ENCODE data around the gene CBLB.
A peak's percentile ranks its signal among the peaks of the same experiment; 100 is the strongest.

CBLB gene

DNA sequence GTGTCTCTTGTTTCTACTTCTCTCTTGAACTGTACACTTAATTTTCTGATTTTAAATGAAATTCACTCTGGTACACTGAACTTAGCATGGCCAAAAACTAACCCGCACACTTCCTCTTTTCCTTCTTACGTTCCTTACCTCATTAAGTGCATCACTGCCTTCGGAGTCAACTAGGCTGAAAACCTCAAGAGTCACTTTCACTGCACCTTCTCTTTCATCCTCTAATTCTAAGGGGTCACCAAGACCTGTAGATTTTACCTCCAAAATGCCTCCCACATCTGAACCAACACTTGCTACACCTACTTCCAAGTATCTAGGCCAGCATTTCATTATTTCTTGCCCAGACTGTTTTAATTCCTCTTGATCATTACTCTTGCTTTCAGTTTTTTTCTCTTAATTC is 6.6 kb downstream of the CBLB start:
- Histone ChIP-seq H3K27me3 (no peaks in the 10 kb centered on the region), H3K36me3 (peaks cover 0 to 18% (median 7%) of the 10 kb centered on the region in 3 donors), H3K9me3 (no peaks in the 10 kb centered on the region), H3K4me1 (peaks cover 0 to 80% (median 20%) of the 10 kb centered on the region in 4 donors), H3K27ac (no peak overlapping the region), H3K4me3 (no peak overlapping the region)
- no peak for DNase-seq
- TF ChIP-seq, protein P1, sequence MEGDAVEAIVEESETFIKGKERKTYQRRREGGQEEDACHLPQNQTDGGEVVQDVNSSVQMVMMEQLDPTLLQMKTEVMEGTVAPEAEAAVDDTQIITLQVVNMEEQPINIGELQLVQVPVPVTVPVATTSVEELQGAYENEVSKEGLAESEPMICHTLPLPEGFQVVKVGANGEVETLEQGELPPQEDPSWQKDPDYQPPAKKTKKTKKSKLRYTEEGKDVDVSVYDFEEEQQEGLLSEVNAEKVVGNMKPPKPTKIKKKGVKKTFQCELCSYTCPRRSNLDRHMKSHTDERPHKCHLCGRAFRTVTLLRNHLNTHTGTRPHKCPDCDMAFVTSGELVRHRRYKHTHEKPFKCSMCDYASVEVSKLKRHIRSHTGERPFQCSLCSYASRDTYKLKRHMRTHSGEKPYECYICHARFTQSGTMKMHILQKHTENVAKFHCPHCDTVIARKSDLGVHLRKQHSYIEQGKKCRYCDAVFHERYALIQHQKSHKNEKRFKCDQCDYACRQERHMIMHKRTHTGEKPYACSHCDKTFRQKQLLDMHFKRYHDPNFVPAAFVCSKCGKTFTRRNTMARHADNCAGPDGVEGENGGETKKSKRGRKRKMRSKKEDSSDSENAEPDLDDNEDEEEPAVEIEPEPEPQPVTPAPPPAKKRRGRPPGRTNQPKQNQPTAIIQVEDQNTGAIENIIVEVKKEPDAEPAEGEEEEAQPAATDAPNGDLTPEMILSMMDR (IDR thresholded peaks at IDR 0.05): no peak
- intact Hi-C loops (cut with DNase I; ENCODE audit: low total_unique reads): loop anchor here (10.0 kb wide), 1 partner anchor 127 kb away; no protein-coding TSS in a partner anchor

GRCh38 chr3:105860641-105861040 is 8.2 kb downstream of the CBLB start:
- TF ChIP-seq, protein P1 (IDR thresholded peaks at IDR 0.05): no peak
- Histone ChIP-seq H3K4me3 (no peak overlapping the region), H3K27me3 (no peaks in the 10 kb centered on the region), H3K36me3 (peaks cover 0 to 18% (median 7%) of the 10 kb centered on the region in 3 donors), H3K9me3 (no peaks in the 10 kb centered on the region), H3K4me1 (peaks cover 0 to 64% (median 15%) of the 10 kb centered on the region in 4 donors), H3K27ac (peak overlapping the region in 1 of 2 donors; percentile 39)
- no peak for DNase-seq
- intact Hi-C loops (cut with DNase I; ENCODE audit: low total_unique reads): loop anchor here (10.0 kb wide), 1 partner anchor 126 kb away; no protein-coding TSS in a partner anchor

- Histone ChIP-seq H3K27ac (no peak overlapping the region), H3K36me3 (peaks cover 0 to 30% (median 19%) of the 10 kb centered on the region in 3 donors)
These were observed 10.8 kb downstream of the CBLB start for GRCh38 chr3:105858017-105858416.

GRCh38 chr3:105857601-105858000 is 11.2 kb downstream of the CBLB start:
- Histone ChIP-seq H3K27me3 (no peaks in the 10 kb centered on the region), H3K4me1 (peaks cover 0 to 34% (median 8%) of the 10 kb centered on the region in 4 donors), H3K9me3 (no peaks in the 10 kb centered on the region), H3K27ac (no peak overlapping the region), H3K36me3 (peaks cover 0 to 35% (median 23%) of the 10 kb centered on the region in 3 donors), H3K4me3 (no peak overlapping the region)
- DNase-seq: no peak
- intact Hi-C loops (cut with DNase I; ENCODE audit: low total_unique reads): no loop called here
- TF ChIP-seq, protein P1 (IDR thresholded peaks at IDR 0.05): no peak

More at GRCh38 chr3:105858017-105858416, 10.8 kb downstream of the CBLB start:
- TF ChIP-seq, protein P1 (IDR thresholded peaks at IDR 0.05): no peak
- no peak for DNase-seq
- intact Hi-C loops (cut with DNase I; ENCODE audit: low total_unique reads): no loop called here
- no peak overlapping the region for H3K4me3 ChIP-seq
- peaks cover 0 to 38% (median 8%) of the 10 kb centered on the region in 4 donors for H3K4me1 ChIP-seq
- no peaks in the 10 kb centered on the region for H3K9me3 ChIP-seq
- H3K27me3 ChIP-seq: no peaks in the 10 kb centered on the region

- TF ChIP-seq, protein P1 (IDR thresholded peaks at IDR 0.05): no peak
- Histone ChIP-seq H3K4me1 (peaks cover 0 to 24% (median 6%) of the 10 kb centered on the region in 4 donors), H3K27ac (no peak overlapping the region), H3K4me3 (no peak overlapping the region), H3K27me3 (no peaks in the 10 kb centered on the region), H3K9me3 (no peaks in the 10 kb centered on the region), H3K36me3 (peaks cover 0 to 45% (median 31%) of the 10 kb centered on the region in 3 donors)
- DNase-seq: no peak
- intact Hi-C loops (cut with DNase I; ENCODE audit: low total_unique reads): no loop called here
These were observed 12.2 kb downstream of the CBLB start for GRCh38 chr3:105856605-105857004.

Measured in tibial artery (tissue), 4 donors.